HG03097 (cell line): ENCODE data around the gene ZNF91.
"Not testable (repeated sequence)": the region's sequence is repeated elsewhere in the genome, so short reads cannot be mapped to it uniquely, and the experiment has no call there.

Source experiments
- ATAC-seq: cut with Tn5 transposase; IDR thresholded peaks from one replicate; pipeline ENCODE4 v1.9.1; 2021; ENCODE audit not compliant: unreplicated experiment, low FRiP score

ZNF91 gene

DNA sequence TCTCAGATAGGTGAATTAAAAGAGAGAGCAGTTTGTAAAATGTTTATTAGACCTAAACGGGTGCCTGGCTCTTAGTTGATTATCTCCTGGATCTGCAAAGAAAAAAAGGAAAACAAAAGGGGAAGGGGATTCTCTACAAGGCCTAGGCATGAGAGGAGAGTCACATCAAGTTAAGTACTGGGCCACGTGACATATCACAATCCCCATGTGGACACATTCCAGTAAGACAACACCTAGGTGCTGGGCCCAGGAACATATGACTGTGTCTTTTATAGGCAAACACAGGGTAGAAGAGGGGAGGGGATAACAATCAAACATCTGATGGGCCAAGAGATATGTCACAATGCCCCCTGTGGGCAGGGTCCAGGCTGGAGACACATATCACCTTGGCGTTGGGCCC lies 4.2 kb upstream of the ZNF91 start:
- ATAC-seq, result no peak

DNA sequence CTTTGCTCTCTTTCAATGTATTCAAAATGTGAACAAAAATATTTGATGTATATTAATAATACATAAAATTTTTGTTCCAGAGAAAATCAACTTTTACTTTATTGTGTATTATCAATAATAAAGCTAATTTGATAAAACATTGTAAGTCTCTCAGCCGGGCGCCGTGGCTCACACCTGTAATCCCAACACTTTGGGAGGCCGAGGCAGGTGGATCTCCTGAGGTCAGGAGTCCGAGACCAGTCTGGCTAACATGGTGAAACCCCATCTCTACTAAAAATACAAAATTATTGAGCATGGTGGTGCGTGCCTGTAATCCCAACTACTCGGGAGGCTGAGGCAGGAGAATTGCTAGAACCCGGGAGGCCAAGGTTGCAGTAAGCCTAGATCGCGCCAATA lies 449 bp upstream of the ZNF91 start:
- not testable (repeated sequence) for ATAC-seq

DNA sequence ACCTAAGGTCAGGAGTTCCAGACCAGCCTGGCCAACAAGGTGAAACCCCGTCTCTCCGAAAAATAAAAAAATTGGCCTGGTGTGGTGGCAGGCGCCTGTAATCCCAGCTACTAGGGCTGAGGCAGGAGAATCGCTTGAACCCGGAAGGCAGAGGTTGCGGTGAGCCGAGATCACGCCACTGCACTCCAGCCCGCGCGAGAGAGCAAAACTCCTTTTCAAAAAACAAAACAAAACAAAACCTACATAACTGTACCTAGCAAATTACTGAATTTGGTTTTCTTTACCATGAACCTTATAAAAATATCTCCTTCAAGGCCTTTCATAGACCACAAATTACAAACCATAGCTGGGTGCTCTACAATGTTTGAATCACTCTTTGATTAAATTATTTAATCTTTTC lies 760 bp downstream of the ZNF91 start:
- no peak for ATAC-seq

DNA sequence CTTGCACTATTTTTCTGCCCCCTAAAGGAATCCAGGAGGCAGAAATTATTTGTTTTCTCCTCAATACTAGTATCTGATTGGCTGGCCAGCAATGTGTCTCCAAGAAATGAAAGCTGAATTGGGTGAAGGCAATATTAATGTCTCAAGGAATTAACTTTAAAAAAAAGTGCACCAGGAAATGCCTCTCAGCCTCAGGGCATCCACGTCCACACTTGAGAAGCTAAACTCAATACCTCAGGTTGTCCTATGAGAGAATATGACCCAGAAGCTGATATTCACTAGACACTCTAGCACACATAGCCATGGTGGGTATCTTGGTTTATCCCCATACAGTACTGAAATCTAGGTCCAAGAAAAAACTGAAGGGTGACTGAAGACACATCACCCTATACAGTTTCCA lies 2.1 kb downstream of the ZNF91 start:
- ATAC-seq, result no peak

DNA sequence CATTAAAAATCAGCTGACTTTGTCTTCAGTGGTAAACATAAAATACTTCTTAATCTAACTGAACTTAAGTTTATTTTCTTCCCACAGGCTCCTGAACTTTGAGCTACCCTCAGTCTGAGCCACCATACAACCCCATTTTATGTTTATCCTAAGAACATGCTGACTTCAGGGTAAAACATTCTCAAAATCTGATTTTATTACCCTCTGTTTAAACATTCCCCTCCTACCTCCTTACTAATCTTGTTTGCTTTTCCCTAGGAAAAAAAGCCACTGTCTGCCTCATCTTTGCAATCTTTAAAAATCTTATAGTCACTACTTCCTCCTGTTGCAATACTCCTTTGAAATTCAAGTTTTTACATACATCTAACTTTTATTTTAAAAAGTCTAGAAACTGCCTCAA lies 4.0 kb downstream of the ZNF91 start:
- ATAC-seq, result no peak

DNA sequence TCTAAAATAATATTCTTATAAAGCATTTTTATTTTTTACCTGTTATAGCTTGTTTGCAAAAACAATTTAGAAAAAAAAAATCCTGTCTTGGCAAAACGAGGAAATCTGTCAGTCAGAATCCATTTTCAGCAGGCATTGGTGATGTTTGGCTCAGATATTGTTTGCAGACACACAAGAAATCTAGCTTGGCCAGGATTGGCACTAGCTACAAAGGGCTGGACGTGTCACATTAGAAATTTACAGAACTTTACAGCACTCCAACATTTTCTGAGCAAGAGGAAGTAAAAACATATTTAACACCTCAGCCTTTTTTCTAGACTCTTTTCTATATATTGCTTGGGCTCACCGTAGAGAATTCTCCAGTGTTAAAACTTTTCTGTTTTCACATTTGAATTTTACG lies 9.9 kb downstream of the ZNF91 start:
- no peak for ATAC-seq

DNA sequence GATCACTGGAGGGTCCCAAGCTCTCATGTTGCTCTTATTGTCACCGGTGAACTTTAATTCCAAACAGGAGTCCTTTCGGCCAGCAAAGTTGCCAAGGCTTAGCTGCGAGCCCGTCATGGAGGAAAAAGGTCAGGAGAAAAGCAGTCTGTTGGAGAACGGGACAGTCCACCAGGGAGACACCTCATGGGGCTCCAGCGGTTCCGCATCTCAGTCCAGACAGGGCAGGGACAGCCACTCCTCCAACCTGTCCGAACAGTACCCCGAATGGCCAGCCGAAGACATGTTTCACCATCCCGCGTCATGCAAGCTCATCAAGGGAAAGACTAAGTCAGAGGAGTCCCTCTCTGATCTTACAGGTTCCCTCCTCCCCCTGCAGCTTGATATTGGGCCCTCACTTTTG lies 10.4 kb downstream of the ZNF91 start:
- no peak for ATAC-seq

DNA sequence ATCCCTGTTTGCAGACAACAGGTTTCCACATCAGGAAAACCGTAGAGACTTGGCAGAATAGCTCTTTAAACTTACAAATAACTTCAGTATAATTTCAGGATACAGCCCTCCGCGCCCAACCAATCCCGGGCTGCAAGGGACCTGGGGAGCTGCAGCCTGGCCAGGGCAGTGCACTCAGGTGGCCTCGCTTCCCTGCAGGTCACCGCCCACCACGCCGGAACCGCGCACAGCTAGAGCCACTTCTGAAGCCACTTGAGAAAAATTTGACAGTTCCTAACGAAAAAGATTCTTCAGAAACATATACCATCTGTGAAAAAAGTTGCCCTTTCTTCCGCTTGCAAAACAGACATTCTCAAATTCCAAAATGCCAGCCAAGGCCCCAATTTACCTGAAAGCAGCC lies 11.1 kb downstream of the ZNF91 start:
- ATAC-seq, result no peak

DNA sequence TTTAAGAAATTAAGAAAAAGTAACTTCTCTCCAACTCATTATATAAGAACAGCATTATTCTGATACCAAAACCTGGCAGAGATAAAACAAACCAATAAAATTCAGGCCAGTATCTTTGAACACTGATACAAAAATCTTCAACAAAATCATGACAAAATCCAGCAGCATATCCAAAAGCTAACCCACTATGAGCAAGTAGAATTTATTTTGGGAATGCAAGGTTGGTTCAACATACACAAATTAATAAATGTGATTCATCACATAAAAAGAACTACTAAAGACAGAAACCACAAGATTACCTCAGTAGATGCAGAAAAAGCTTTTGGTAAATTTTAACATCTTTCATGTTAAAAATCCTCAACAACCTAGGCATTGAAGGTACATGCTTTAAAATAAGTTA lies 12.3 kb downstream of the ZNF91 start:
- ATAC-seq, result no peak

DNA sequence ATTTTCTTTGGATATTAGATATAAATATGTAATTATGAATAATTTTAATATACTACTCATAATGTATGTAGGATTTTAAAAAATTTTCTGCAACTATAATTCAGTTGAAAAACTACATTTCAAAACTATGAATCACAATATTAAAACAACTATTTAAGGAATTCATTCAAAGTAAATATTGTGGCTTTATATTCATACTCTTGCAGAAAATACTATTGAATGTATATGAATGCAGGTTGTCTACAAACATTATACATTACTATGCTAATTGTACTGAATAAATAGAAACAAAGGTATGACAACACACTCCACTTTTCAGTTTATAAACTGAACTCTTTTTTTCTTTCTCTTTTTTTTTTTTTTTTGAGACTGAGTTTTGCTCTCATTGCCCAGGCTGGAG lies 14.2 kb downstream of the ZNF91 start:
- ATAC-seq, result no peak

DNA sequence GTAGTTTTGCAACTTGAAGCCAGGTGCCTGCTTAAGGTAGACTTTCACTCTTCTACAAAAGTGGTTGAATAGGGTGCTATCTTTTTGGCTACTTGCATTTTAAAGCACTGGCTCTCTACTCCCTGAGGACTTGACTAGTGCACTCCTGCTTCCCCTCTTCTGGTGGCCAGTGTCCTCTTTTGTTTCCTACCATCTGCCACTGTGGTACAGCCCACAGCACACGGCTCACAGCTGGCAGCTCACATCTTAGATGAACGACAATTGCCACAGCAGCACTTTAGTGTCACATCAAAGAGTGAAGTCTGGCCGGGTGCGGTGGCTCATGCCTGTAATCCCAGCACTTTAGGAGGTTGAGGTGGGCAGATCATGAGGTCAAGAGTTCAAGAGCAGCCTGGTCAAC lies 15.6 kb downstream of the ZNF91 start:
- not testable (repeated sequence) for ATAC-seq

DNA sequence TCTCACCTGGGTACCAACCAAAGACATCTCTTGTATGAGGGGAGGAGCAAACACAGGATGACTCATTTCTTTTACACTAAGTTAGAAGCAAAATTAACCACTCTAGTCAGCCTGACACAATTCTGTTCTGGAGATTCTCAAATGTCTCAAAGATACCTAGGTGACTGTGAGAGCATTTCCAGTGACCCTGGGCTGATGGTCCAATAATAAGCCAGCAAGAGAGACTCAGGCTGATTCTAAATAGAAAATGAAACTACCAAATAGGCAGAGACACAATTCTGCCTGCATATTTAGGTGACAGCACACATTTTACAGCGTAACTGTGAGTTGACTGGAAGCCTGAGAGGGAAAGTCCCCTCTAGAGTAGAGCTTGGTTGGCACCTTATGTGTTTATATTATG lies 16.3 kb downstream of the ZNF91 start:
- no peak for ATAC-seq

DNA sequence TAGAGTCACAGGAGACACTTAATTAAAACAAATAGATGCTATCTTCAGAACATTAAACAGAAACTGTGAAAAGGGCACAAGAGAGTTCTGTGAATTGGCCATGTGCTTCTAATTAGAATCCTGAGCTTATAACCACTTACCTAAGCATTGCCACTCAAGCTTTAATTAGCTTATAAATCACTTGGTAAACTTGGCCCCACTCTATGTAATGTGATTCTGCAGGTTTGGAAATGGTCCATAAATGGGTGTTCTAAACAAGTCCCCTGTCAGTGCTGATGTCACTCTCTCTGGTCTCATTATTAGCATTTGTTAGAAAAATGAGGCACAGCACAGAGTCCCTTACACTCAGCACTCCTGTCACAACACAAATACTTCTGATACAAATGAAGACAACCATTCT lies 18.0 kb downstream of the ZNF91 start:
- ATAC-seq, result no peak

DNA sequence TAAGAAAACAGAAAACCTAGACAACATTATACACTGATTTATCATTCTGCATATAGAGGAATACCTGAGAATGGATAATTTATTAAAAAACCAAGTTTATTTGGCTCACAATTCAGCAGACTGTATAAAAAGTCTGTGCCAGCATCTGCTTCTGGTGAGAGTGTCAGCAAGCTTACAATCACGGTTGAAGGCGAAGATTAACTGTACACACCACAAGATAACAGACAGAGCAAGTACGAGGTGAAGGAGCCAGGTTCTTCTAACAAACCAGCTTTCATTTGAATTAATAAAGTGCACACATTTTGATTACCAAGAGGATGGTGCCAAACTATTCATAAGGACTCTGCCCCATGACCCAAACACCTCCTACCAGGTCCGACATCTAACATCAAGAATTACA lies 28.8 kb downstream of the ZNF91 start:
- ATAC-seq, result no peak

DNA sequence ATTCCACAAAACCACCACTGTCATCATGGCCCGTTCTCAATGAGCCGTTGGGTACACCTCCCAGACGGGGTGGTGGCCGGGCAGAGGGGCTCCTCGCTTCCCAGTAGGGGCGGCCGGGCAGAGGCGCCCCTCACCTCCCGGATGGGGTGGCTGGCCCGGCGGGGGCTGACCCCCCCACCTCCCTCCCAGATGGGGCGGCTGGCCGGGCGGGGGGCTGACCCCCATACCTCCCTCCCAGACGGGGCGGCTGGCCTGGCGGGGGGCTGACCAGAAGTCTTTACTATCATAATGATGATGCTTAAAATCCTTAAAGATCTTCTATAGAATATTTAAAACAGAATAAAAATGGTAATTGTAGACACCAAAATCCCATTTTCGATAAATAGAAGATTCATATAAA lies 29.2 kb downstream of the ZNF91 start:
- ATAC-seq, result not testable (repeated sequence)

DNA sequence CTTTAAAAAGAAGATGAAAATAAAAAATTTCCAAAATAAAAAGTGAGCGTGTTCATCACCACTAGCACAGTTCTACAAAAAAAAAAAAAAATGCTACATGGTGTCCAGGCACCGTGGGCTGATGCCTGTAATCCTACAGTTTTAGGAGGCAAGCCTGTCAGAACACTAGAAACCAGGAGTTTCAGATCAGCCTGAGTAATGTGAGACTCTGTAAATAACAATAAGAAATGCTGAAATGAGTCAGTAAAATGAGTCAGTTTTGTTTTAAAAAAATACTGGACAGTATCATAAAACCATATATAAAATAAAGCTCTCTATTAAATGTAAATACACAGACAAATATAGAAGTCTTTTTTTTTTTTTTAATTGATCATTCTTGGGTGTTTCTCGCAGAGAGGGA lies 30.0 kb downstream of the ZNF91 start:
- no peak for ATAC-seq

DNA sequence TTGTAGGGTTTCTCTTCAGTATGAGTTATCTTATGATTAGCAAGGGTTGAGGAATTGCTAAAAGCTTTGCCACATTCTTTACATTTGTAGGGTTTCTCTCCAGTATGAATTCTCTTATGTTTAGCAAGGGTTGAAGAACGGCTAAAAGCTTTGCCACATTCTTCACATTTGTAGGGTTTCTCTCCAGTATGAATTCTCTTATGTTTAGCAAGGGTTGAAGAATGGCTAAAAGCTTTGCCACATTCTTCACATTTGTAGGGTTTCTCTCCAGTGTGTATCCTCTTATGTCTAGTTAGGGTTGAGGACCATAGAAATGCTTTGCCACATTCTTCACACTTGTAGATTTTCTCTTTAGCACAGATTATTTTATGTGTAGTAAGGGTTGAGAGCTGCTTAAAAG lies 33.4 kb downstream of the ZNF91 start:
- not testable (repeated sequence) for ATAC-seq

DNA sequence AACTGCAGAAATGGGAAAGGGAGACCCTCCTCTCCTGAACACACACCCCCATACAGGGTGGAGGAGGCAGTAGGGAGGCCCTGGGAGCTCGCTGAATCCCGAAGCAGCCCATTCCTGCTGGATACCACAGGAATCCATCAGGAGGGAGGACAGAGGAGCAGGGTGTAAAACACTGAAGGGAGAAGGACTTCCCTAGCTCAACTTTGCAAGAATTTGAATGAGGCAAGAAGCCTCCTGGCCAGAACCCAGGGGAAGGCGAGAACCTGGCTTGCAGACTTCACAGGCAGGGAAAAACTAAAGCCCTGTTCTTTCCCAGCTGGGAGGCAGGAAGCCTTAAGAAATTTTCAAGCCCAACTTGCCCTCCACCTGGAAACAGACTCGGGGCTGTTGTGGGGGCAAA lies 43.5 kb downstream of the ZNF91 start:
- ATAC-seq, result no peak

DNA sequence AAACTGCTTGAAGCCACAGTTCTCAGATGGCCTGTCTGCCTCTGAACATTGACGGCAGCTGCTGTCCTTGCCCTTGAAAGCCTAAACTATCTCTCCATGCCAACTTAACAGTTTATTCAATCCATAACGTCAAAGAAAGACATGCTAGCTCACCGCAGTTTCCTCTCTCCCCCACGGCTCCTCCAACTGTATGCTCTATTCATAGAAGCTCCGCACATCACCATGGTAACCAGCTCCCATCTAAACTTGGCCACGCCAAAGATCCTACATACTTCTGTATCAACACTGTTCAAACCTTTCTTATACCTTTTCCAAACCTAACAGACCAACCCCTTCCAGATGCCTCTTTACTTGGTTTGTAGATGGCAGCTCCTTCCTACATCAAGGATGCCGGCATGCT lies 48.6 kb downstream of the ZNF91 start:
- ATAC-seq, result no peak

DNA sequence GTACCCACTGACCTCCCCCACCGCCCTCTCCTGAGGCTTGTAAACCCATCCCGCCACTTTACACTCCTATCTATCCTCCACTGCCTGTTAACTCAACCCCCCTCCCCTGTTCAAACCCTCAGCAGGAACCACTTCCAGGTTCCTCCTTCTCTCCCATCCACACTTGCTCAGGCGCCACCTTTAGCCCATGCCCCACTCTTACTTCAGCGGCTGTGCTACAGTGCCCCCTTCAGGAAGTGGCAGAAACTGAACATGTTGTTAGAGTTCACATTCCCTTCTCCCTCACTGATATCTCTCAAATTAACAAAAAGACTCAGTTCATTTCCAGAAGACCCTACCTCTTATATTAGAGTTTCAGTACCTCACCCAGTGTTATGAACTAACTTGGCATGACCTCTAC lies 49.4 kb downstream of the ZNF91 start:
- no peak for ATAC-seq

DNA sequence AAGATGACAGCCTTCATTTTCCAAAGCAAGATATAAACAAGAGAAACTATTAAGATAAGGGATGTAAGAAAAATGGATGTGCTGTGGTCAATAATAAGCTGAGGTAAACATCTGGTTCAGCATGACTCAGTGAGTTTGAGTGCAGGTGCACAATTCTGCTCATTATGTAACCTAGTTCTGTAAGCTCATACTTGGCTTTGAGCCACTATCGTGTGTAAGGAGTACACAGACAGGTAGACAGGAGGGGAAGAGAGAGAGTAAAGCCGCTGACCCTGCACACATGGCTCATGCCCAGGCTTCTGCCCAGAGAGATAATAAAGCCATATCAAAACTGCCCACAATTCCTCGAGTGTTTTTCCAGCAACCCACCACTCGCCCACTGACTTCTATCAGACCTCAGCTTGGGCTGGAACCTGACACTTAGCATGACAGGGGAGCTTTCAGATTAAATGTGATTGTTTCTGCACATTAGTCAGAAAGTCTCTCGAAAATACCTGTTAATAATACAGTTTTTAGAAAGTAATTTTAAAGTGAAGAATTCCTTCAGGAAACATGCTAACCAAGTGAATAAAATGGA lies 51.7 kb downstream of the ZNF91 start:
- no peak for ATAC-seq

DNA sequence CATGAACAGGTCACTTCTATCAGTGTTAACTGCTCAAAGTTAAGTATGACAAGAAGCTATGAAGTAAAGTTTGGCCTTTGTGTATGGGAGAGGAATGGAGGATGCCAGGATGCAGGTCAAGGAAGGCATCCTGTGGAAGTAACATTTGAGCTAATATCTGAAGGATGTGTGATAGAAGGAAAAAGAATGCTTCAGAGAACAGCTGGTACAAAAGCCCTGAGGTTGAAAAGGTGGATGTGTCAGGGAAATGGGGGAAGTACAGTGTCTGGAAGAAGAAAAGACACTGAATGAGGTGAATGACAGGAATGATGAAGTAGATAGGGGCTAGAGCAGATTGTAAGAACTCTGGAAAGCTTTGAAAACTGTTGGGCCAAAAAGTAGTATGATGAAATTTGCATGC lies 67.1 kb downstream of the ZNF91 start:
- no peak for ATAC-seq

DNA sequence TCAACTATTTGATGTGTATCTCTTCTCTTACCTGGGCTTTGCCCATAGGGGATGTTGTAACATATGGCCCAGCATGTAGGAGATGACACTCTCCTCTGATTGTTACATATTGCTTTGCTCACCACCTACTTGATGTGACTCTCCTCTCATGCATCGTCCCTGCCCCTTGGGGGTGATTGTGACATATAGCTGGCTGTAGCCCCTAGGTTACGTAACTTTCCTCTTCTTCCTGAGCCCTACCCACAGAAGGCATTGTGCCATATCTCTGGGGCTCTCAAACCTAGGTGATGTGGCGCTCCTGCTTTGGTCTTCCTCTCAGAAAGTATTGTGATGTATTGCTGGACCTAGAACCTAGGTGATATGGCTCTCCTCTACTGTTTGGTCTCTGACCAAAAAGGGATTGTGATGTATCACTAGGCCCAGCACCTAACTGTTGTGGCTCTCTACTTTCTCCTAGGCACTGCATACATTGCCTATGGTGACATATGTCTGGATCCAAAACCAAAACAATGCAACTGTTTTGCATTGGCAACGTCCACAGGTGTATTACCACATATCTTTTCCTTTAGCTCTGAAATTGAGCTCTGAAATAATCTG lies 73.2 kb downstream of the ZNF91 start:
- no peak for ATAC-seq
